Activated effector memory CD4-positive, alpha-beta T cell treated with anti-CD3 and anti-CD28 coated beads, Interleukin-2, amount 50 U/mL, for 16 hours (primary cell): ENCODE measurements around the gene GSTA5.
A peak's percentile ranks its signal among the peaks of the same experiment; 100 is the strongest.
"Not testable (repeated sequence)": the region's sequence is repeated elsewhere in the genome, so short reads cannot be mapped to it uniquely, and the experiment has no call there.

Experiments used
- DNase-seq: peaks from one replicate; pipeline ENCODE4 v3.0.0-alpha.2; 2020

GSTA5 gene

DNA sequence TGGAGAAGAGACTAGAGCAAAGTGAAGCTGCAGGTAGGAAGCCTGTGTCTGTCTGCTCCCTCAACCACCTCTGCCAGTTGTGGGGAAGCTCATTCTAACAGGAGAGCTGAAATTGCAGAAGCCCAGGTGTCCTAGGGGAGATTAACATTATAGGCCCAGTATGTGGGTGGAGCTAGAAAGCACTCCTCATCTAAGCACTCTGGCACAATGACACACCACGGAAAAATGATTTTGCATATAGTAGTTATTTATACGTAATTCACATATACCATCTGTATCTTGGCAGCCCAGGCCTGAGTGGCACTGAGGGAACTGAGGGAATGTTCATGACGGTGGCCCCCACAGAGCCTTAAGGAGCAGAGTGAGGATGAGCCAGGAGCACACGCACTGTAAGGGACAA, 9.7 kb downstream of the GSTA5 start:
- not testable (repeated sequence) for DNase-seq

DNA sequence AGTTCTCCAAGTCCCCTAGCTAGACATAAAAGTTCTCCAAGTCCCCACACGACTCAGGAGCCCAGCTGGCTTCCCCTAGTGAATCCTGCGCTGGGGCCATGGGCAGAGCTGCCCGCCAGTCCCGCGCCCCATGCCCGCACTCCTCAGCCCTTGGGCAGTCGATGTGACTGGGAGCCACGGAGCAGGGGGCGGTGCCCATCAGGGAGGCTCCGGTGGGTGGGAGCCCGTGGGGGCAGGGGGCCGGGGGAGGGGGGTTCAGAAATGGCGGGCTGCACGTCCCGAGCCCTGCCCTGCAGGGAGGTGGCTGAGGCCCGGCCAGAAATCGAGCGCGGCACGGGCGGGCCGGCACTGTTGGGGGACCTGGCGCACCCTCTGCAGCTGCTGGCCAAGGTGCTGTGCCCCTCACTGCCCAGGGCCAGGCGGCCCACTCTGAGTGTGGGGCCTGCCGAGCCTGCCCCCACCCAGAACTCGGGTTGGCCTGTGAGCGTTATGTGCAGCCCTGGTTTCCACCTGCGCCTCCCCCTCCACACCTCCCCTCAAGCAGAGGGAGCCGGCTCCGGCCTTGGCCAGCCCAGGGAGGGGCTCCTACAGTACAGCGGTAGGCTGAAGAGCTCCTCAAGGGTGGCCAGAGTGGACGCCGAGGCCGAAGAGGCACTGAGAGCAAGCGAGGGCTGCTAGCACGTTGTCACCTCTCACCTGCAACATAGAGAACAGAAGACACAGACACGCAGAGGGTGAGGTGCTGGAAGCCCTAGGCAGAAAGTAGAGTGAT, 11.4 kb downstream of the GSTA5 start:
- DNase-seq: no peak

DNA sequence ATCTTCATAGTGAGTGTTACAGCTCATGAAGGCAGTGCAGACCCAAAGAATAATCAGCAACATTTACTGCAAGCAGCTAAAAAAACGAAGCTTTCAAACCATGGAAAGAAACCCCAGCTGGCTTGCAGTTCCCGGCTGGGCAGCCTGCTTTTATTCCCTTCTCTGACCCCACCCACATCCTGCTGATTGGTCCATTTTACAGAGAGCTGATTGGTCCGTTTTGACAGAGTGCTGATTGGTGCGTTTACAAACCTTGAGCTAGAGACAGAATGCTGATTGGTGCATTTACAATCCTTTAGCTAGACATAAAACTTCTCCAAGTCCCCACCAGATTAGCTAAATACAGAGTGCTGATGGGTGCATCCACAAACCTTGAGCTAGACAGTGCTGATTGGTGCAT, 12.0 kb downstream of the GSTA5 start:
- DNase-seq: not testable (repeated sequence)

DNA sequence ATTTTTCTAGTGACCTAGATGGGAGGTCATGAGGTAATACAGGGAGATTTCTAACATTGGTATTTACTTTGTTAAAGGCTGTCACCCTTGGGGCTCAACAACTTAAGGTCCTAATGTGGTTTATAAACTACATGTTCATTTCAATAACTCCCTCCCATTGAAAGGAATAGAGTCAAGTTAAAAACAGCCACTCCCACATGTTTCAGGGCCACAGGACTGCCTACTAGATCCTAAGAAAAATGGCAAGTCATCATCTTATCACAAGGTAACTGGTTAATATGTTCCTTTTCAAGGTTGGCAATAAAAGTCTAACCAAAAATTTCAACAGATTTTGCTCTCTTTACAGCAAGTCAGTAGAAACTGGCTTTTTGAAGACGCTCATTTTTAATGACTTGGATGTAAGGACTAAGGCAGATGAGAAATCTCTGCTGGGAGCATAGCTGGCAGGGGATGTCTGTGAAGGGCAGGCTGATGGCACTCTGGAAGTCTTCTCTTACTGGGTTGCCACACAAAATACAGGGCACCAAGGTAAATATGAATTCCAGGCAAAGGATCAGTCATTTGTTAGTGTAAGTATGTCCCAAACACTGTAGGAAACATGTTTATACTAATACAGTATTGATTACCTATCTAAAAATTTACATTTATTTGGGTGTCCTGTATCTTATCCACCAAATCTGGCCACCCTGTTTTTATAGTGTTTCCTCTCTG, 13.4 kb downstream of the GSTA5 start:
- not testable (repeated sequence) for DNase-seq

DNA sequence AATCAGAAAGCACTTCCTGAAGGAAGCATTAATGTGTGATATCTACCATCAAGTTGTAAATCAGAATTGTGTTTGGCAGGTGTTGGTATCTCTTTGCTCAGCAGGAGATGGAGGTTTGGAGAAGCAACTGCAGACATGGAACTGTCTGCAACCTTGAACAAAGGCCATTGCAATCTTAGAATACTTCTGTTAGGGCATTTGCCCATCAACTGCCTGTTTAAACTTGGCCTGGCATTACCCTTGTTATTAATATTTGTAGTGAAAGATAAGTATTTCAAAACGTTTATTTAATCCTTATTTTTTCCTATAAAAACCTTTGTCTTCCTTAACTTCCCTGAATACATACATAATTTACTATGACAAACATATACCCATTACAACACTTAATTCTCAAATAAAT, 14.1 kb downstream of the GSTA5 start:
- no peak for DNase-seq

DNA sequence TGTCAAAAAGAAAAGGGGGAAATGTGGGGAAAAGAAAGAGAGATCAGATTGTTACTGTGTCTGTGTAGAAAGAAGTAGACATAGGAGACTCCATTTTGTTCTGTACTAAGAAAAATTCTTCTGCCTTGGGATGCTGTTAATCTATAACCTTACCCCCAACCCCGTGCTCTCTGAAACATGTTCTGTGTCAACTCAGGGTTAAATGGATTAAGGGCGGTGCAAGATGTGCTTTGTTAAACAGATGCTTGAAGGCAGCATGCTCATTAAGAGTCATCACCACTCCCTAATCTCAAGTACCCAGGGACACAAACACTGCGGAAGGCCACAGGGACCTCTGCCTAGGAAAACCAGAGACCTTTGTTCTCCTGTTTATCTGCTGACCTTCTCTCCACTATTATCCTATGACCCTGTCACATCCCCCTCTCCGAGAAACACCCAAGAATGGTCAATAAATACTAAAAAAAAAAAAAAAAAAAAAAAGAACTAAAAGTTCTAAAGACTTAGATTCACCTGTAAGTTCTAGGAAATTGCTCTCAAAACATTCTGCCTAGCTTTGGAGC, 14.6 kb downstream of the GSTA5 start:
- not testable (repeated sequence) for DNase-seq

DNA sequence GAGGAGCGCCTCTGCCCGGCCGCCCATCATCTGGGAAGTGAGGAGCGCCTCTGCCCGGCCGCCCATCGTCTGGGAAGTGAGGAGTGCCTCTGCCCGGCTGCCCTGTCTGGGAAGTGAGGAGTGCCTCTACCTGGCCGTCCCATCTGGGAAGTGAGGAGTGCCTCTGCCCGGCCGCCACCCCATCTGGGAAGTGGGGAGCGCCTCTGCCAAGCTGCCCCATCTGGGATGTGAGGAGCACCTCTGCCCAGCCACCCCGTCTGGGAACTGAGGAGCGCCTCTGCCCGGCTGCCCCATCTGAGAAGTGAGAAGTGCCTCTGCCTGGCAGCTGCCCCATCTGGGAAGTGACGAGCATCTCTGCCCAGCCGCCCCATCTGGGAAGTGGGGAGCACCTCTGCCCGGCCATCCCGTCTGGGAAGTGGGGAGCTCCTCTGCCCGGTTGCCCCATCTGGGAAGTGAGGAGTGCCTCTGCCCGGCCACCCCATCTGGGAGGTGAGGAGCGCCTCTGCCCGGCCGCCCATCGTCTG, 15.3 kb downstream of the GSTA5 start:
- not testable (repeated sequence) for DNase-seq

DNA sequence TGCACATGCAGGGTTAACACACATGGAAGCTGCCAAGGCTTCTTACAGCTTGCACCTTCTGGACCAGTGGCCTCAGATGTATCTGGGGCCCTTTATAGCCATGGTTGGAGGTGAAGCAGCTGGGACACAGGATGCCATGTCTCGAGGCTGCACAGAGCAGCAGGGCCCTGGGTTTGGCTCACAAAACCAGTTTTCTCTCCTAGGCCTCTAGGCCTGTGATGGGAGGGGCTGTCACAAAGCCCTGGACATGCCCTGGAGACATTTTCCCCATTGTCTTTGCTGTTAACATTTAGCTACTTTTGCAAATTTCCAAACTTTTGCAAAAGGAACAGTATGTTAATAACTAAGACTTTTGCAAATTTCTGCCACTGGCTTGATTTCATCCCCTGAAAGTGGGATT, 18.8 kb downstream of the GSTA5 start:
- no peak for DNase-seq

DNA sequence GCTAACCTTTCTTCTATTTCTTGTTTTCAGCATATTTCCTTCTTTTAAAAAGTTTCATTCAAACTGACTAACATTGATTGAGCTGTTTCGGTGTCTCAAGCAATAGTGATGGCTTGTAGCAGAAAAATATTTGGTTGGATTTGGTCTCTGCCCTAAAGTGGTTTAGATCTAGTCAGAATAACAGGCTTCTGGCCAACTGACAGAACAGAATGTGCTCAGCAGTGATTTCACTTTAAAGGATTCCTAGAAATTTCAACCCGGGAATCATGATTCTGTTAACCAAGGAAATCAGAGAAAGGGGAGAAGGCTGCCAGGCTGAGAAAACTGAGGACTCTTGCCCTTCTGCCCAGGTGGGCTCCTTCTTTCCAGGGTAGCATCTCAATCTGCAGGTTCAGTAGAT, 20.4 kb downstream of the GSTA5 start:
- no peak for DNase-seq

DNA sequence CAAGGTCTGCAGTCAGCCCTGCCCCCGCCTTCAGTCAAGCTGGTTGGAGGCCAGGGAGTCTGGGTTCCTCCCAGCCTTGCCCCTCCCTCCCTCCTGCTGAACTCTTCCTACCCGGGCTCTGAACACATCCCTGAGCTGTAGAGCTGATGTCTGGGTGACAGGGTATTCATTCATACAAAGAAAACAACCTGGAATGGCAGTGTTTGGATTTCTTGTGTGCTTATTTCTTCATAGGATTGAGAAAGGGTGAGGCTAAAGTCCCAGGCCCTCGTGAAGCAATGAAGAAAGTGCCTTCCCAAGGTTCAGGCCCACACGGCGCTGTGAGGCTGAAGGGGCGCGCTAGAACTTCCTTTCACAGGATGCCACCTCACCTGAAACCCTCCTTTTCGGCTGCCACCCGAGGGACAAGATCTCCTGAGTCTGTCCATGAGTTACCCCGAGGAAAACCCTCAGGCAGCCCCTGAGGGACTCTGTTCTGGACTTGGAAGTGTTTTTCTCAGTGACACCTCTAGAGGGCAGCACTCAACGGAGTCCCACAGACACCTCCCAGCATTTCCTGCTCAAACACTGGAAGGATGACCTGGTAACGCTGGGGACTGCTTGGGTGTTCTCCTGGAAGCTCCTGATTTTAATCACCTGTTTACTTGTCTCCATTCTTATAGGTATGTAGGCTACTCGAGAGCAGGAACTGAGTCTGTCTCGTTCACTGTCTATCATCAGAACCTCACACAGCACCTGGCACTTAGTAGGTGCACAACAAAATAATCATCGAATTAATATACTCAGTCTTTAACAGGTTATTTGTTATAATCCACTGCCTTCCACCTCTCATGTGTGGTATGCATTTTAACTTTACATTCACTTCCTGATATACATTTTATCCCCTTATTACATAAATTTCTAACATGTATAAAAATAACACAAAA, 25.2 kb downstream of the GSTA5 start:
- peak; percentile 72 for DNase-seq

DNA sequence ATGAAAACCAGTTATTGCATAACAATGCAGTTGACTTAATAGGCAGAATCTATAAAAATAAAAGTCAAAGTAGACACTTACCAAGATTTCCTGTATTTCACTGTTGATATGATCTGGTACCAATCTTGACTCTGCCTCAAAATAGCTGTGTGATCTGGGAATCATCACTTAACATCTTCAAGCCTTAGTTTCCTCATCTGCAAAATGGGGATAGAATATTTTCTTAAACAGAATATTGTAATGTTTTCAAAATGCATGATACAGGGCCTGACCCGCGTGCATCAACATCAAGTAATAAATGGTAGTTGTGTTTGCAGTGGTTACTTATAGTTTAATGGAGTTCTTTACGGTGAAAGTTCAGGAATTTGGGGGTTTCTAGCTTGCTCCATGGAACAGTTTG, 26.1 kb downstream of the GSTA5 start:
- not testable (repeated sequence) for DNase-seq

DNA sequence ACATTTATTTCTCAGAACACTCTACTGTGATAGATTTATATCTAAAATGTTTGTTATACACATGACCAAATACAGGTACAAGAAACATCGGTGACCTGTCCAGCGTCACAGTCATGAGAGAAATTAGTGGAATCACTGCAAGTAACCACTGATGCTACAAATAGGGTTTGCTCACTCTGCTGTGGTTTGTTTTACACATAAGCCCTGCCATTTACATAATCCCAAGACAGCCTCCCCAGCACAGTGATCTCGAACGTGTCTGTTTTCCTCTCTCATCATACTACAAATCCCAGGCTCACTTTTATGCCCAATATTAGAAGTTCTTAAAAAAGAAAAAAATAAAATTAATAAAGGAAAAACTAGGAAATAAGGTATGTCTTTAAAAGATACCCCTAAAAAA, 30.8 kb downstream of the GSTA5 start:
- not testable (repeated sequence) for DNase-seq

DNA sequence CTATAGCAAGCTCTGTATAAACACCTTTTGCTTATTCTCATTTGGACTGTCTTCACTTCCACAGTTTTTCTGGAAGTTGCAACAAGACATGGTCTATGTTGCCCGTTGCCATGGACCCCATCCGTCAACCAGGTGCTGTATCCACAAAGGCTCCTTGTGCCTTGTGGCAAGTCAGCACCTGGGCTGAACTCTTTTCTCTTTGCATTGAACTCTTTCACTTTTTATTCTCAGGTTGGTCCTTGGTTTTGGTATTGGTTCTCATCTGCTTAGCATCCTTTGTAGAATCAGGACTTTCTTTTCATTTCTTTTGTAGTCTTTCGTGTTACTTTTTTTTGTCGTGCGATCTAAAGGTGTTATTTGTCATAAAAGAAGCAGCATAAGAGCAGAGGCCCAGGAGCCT, 32.0 kb downstream of the GSTA5 start:
- no peak for DNase-seq

DNA sequence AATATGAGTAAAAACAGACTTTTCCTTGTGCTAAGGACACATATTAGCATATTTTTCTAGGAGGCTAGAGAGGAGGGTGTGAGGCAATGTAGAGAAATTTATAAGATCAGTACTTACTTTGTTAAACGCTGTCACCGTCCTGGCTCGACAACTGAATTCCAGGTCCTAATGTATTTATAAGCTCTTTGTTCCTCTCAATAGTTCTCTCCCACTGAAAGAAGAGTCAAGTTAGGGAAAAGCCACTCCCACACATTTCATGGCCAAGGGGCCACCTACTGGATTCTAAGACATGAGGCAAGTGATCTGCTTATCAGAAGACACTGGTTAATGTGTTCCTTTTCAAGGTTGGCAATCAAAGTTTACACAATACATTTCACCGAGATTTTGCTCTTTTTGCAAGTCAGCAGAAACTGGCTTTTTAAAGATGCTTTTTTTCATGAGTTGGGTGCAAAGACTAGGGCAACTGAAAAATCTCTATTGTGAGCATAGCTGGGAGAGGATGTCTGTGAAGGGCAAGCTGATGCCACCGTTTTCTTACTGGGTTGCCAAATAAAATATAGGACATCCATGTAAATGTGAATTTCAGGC, 36.9 kb downstream of the GSTA5 start, which contains the start of gene GSTA1:
TSS of gene GSTA1 (minus strand) at position 149 of the 588 bp plus-strand sequence. CDS start 4,549 bp downstream, outside the sequence.
- DNase-seq: not testable (repeated sequence)

DNA sequence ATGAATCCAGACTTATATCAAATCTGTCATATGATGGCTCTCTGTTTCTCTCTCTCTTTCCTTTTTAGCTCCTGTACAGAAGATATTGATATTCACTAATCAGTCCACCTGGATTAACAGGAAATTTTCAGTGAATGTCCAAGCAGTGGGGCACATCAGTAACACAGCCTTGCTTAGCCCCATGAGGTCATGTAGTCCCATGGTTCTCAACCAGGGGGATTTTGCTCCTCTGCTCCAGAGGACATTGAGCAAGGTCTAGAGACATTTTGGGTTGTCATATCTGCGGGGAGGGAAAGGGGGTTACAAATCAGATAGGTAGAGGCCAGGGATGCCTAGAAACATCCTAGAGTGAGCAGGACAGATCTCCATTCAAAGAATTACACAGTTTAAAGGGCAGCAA, 37.8 kb downstream of the GSTA5 start:
- DNase-seq: no peak

DNA sequence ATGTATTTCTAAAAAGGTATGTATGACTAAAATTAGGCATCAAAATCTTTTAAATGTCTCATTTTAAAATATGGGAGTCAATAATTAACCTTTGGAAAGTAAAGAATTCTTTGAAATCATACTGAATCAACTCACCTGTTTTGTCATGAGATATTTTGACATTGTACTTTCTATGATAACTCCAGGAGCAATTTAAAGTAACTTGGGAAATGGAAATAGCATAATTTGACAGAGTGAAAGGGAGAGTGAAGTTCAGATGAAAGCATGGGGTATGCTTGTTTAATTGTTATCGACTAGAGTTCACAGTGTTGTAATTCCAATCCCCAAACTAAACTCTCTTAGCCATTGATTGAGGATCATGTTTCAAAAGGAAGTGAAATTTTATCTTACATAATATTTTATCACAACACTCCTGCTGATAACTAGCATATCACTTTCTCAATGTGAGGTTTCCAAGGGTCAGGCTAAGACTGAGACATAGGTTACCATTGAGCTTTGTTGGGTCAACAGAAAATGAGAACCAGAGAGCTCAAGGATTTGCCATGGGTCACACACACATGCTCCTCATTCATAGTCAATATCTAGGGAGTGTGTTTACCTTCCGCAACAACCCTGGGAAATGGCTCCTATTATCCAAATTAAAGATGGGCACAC, 39.3 kb downstream of the GSTA5 start:
- DNase-seq: no peak

DNA sequence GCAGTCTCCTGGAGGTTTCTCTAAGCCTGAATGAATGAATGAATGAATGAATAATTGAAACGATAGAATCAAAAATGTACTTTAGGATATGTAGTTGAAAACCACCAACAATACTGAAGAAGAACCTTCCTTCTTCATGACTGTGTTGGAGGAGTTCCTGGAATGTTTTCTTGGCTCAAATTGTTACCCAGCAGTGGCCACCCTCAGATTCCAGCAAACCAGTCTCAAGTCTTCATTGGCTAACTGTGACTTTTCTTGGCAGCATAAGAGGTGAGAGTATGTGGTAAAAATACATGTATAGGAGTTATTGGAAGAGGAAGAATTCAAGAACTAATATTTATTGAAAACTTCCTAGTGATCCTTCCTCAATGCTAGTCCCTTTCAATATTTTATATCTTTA, 41.3 kb downstream of the GSTA5 start:
- DNase-seq: not testable (repeated sequence)

DNA sequence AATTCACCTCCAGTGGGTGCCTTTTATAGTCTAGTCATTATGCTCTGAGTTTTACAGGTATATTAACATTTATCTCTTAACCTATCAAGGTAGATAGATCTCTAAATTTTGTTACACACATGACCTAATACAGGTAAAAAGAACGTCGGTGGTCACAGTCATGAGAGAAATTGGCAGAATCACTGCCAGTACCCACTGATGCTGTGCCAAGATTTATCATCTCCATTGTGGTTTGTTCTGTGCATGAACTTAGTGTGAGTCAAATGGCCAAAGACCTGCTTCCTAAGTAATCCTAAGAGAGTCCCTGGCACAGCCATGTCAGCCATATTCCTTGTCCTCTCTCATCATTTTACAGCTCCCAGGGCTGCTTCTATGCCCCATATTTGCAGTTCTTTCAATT, 46.2 kb downstream of the GSTA5 start:
- DNase-seq: not testable (repeated sequence)

DNA sequence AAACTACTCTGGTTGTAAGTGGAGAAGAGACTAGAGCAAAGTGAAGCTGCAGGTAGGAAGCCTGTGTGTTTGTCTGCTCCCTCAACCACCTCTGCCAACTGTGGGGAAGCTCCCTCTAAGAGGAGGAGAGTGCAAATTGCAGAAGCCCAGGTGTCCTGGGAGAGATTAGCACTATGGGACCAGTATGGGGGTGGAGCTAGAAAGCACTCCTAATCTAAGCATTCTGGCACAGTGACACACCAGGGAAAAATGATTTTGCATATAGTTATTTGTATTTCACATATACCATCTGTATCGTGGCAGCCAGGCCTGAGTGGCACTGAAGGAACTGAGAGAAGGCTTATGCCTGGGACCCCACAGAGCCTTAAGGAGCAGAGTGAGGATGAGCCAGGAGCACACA, 49.8 kb downstream of the GSTA5 start:
- DNase-seq: no peak

DNA sequence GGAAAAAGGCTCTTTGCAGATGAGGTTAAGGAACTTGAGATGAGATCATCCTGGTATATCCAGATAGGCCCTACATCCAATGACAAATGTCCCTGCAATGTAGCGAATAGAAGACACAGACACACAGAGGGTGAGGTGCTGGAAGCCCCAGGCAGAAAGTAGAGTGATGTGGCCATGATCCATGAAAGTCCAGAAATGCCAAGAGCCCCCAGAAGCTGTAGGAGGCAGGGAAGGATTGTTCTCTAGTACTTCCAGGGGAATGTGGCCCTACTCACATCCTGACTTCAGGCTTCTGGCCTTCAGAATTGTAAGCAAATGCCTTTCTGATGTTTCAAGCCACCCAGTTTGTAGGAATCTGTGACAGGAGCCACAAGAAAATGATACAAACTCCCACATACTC, 51.0 kb downstream of the GSTA5 start:
- DNase-seq: not testable (repeated sequence)

DNA sequence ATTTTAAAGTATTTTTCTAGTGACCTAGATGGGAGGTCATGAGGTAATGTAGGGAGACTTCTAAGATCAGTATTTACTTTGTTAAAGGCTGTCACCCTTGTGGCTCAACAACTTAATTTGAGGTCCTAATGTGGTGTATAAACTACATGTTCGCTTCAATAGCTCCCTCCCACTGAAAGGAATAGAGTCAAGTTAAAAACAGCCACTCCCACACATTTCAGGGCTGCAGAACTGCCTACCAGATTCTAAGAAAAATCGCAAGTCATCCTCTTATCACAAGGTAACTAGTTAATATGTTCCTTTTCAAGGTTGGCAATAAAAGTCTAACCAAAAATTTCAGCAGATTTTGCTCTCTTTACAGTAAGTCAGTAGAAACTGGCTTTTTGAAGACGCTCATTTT, 52.1 kb downstream of the GSTA5 start:
- no peak for DNase-seq

DNA sequence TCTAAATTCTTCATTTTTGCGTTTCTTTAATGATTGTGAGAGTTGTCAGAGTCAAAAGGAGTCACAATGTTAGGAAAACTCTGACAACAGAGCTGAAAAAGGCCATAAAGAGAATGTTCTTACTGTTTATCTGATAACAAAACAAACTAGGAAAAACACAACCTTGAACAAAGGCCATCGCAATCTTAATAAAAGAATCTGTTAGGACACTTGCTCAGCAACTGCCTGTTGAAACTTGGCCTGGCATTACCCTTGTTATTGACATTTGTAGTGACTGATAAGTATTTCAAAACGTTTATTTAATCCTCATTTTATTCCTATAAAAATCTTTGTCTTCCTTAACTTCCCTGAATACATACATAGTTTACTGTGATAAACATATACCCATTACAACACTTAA, 52.7 kb downstream of the GSTA5 start:
- no peak for DNase-seq
